ENCODE data around the gene GSK3B.

GSK3B gene

DNA sequence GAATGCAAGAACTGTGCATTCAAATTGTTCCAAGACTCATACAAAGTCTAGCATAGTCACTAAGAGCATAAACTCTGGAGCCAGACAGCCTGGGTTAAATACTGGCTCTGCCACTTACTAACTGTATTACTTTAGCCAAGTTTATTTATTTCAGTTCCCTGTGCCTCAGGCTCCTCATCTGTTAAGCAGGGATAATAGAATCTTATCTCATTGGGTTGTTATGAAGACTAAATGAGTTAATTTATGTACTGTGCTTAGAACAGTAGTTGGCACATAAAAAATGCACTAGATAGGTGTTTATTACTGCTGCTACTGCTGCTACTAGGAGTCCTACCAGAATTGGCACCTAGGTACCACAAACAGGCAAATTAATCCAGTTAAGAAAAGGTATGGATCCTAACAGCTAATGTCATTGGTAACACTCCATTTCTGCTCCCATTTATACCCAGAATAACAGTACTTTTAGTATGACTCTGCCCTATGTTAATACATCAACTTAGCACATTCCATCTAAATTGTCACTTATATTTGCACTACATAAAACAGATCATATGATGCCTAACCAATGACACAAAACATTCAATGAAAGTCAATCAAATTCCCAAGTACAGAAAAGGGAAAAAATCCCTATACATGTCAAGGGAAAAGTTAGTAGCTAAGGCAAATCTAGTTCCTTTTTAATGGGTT lies 45.7 kb downstream of the GSK3B start:
- no peak for ATAC-seq
- TF ChIP-seq TCF4 (CRISPR knock-in tag; IDR thresholded peaks at IDR 0.05; ENCODE audit: borderline replicate concordance) (peak; percentile 46; the same call in 1 of the 2 replicates), ZC3H10 (CRISPR knock-in tag; IDR thresholded peaks at IDR 0.05) (no peak)

GRCh38 chr3:120047686-120048085 lies 46.6 kb downstream of the GSK3B start:
- no peak for TF ChIP-seq CSDC2 (CRISPR knock-in tag; IDR thresholded peaks at IDR 0.05)
- no peak for TF ChIP-seq POU6F1 (CRISPR knock-in tag; IDR thresholded peaks at IDR 0.05; ENCODE audit: borderline replicate concordance, low read depth)
- TF ChIP-seq ZC3H10 (CRISPR knock-in tag; IDR thresholded peaks at IDR 0.05) = no peak
- TF ChIP-seq BACH2 (CRISPR knock-in tag; IDR thresholded peaks at IDR 0.05; ENCODE audit: borderline replicate concordance) = no peak
- no peak for TF ChIP-seq SNAI2 (CRISPR knock-in tag; IDR thresholded peaks at IDR 0.05)
- TF ChIP-seq ZFP30 (CRISPR knock-in tag; IDR thresholded peaks at IDR 0.05) = no peak
- TF ChIP-seq PATZ1 (CRISPR knock-in tag; IDR thresholded peaks at IDR 0.05; ENCODE audit: borderline replicate concordance) = no peak
- TF ChIP-seq ZNF8 (CRISPR knock-in tag; IDR thresholded peaks at IDR 0.05) = no peak
- no peak for TF ChIP-seq TOX (CRISPR knock-in tag; IDR thresholded peaks at IDR 0.05; ENCODE audit: borderline replicate concordance)
- TF ChIP-seq ESRRG (CRISPR knock-in tag; IDR thresholded peaks at IDR 0.05) = no peak
- no peak for TF ChIP-seq TCF4 (CRISPR knock-in tag; IDR thresholded peaks at IDR 0.05; ENCODE audit: borderline replicate concordance)
- ATAC-seq = no peak

DNA sequence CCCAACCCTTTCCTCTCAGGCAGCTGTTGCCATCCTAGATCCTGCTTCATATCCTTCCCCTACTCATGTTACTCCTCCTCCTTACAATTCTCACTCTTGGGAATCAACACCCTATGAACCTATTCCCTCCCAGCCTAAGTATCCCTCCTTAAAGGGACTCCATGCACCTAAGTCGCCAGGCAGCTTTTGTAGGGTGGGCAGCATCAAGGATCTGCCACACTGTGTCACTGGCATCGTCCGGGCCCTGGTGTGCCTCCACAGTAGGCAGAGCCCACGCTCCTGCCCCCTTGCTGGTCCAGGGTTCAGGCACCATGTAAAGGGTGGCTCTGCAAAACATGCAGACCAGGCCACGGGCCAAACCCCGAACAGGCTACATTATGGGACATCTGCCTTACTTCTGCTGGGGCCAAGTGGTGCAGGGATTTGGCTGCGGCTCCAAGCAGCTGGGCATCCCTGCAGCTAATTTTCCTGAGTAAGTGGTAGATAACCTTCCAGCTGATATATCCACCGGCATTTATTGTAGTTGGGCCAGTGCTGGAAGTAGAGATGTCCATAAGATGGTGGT lies 53.4 kb downstream of the GSK3B start:
- ATAC-seq = no peak
- no peak for TF ChIP-seq ZFP3 (CRISPR knock-in tag; IDR thresholded peaks at IDR 0.05)
- no peak for TF ChIP-seq BACH2 (CRISPR knock-in tag; IDR thresholded peaks at IDR 0.05; ENCODE audit: borderline replicate concordance)
- no peak for TF ChIP-seq ZNF8 (CRISPR knock-in tag; IDR thresholded peaks at IDR 0.05)
- TF ChIP-seq, protein P1, sequence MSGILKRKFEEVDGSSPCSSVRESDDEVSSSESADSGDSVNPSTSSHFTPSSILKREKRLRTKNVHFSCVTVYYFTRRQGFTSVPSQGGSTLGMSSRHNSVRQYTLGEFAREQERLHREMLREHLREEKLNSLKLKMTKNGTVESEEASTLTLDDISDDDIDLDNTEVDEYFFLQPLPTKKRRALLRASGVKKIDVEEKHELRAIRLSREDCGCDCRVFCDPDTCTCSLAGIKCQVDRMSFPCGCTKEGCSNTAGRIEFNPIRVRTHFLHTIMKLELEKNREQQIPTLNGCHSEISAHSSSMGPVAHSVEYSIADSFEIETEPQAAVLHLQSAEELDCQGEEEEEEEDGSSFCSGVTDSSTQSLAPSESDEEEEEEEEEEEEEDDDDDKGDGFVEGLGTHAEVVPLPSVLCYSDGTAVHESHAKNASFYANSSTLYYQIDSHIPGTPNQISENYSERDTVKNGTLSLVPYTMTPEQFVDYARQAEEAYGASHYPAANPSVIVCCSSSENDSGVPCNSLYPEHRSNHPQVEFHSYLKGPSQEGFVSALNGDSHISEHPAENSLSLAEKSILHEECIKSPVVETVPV (CRISPR knock-in tag; IDR thresholded peaks at IDR 0.05) = no peak
- TF ChIP-seq SNAI2 (CRISPR knock-in tag; IDR thresholded peaks at IDR 0.05) = no peak
- no peak for TF ChIP-seq OSR1 (CRISPR knock-in tag; IDR thresholded peaks at IDR 0.05)
- TF ChIP-seq ZC3H10 (CRISPR knock-in tag; IDR thresholded peaks at IDR 0.05) = no peak
- TF ChIP-seq CSDC2 (CRISPR knock-in tag; IDR thresholded peaks at IDR 0.05) = no peak
- no peak for TF ChIP-seq TCF4 (CRISPR knock-in tag; IDR thresholded peaks at IDR 0.05; ENCODE audit: borderline replicate concordance)
- no peak for TF ChIP-seq ZFP30 (CRISPR knock-in tag; IDR thresholded peaks at IDR 0.05)

DNA sequence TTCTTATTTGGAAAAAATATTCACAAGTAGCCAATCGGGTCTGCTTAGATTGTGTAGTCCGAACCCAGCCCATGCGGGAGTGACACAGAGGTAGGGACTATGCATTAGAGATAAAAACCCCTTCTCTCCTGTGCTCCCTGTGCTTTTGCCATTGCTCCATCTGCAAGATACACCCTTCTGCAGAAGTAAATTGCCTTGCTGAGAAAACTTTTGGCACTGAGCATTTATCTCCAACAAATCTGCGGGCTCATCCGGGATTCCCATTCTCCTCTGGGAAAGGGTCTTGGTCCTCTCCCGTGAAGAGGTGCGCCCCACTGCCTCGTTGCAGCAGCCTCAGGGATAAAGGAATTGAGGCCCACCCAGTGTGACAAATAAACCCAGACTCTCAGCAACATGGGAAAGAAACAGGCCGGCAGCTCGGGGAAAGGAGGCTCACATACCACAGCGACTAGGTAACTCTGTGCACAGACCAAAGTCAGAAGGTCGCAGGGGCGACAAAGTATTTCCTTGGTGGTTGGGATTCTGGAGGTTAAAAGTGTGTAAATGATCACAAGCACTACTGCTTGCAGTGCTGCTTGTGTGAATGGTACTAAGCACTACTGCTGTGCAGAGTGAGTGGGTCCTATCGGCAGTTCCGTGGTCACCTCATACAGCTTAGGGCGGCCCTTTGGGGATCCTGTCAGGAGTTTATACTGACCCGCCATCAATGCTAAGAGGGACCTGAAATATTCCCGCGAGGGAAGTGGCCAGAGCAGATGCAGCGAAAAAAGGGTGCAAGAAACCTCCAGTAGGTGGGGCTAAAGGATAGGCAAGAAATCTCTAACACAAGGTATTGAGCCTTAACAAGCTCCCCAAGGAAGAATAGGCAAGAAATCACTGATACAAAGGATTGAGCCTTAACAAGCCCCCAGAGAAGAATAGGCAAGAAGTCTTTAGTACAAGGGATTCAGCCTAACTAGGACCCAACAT lies 54.3 kb downstream of the GSK3B start:
- ATAC-seq = no peak
- TF ChIP-seq PATZ1 (CRISPR knock-in tag; IDR thresholded peaks at IDR 0.05; ENCODE audit: borderline replicate concordance) = no peak
- no peak for TF ChIP-seq POU6F1 (CRISPR knock-in tag; IDR thresholded peaks at IDR 0.05; ENCODE audit: borderline replicate concordance, low read depth)
- no peak for TF ChIP-seq GLIS3 (CRISPR knock-in tag; IDR thresholded peaks at IDR 0.05)
- TF ChIP-seq TSHZ2 (CRISPR knock-in tag; IDR thresholded peaks at IDR 0.05) = no peak
- TF ChIP-seq TOX (CRISPR knock-in tag; IDR thresholded peaks at IDR 0.05; ENCODE audit: borderline replicate concordance) = no peak
- TF ChIP-seq ZC3H10 (CRISPR knock-in tag; IDR thresholded peaks at IDR 0.05) = no peak
- TF ChIP-seq ZFP3 (CRISPR knock-in tag; IDR thresholded peaks at IDR 0.05) = no peak
- TF ChIP-seq TCF4 (CRISPR knock-in tag; IDR thresholded peaks at IDR 0.05; ENCODE audit: borderline replicate concordance) = no peak
